Measurements from ENCODE around the gene LIPC. TPM values are rescaled to one million over a fixed set of nuclear protein-coding genes. Genes with fewer than 3 reads are reported as not detected.

LIPC gene
- total and polyA plus RNA-seq, 2 experiments from 2014 or later: 0.43 to 0.63 TPM

DNA sequence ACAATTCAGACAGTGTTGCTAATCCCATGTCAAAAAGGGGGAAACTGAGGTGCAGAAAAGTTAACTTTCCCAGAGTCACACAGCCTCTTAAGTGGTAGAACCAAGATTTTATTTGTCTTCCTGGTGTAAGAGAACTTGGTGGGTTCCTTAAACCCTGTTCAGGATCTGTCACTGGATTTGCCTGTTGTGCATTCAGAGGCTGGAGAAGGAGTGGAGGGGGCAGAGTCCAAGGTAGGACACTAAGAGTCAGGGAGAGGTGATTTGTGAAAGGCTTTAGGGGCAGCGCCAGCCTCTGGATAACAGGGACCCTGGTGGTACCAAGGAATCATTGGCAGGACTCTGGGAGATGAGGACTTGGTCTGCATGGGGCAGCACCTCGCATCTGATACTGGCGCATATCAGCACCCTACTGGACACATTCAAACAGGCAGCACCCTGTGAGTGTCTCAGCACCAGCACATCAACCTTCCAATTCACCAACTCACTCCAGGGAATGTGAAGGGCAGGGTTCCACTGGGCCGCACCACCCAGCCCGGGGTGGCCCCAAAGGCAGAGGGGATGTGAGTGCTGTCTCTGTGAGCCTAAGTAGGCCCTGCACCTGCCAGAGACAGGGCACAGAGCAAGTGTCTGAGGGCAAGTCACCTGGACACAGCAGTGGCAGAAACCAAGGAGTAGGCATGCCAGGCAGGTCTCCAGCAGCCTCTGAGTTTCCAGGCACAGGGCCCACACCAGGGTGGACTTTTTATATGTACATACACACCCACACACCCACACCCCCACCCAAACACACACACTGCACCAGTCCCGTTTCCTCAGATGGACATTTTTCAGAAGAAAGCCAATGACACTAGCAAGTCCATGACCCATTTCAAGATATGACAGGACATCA, 71.6 kb downstream of the LIPC start:
- TF ChIP-seq EZH2phosphoT487 (IDR thresholded peaks at IDR 0.05; ENCODE audit: insufficient read depth, low read depth) (no peak), EZH2 (IDR thresholded peaks at IDR 0.05; ENCODE audit: insufficient read depth, poor library complexity, severe bottlenecking) (no peak)
- no peaks in the 10 kb centered on the region for H3K9me2 ChIP-seq (ENCODE audit: insufficient read depth)
- H3K27ac ChIP-seq: no peak overlapping the region
- H2AFZ ChIP-seq: no peak overlapping the region
- no peaks in the 10 kb centered on the region for H4K20me1 ChIP-seq (ENCODE audit: insufficient read depth)
- no peaks in the 10 kb centered on the region for H3K9me3 ChIP-seq (ENCODE audit: low read depth)
- H3K4me3 ChIP-seq: no peak overlapping the region
- no peaks in the 10 kb centered on the region for H3K79me2 ChIP-seq (ENCODE audit: insufficient read depth)
- no peak overlapping the region for H3K9ac ChIP-seq
- H3K4me1 ChIP-seq (ENCODE audit: insufficient read depth): peaks cover 48% of the 10 kb centered on the region
- 98 to 99% methylated on average over 6 of the region's 6 CpGs for WGBS, 2 experiments (ENCODE audit: low coverage in 1 of 2, low lambda C conversion rate in 2 of 2, missing lambda C conversion rate in 2 of 2)
- in situ Hi-C loops (cut with MboI): no loop called here
- DNase-seq: no peak
- no peaks in the 10 kb centered on the region for H3K27me3 ChIP-seq (replicated peaks; ENCODE audit: insufficient read depth)
- H3F3A ChIP-seq (ENCODE audit: insufficient read depth): peaks cover 36% of the 10 kb centered on the region
- H3K4me2 ChIP-seq (ENCODE audit: unreplicated experiment): no peak overlapping the region
- no peaks in the 10 kb centered on the region for H3K36me3 ChIP-seq (ENCODE audit: low read depth)

DNA sequence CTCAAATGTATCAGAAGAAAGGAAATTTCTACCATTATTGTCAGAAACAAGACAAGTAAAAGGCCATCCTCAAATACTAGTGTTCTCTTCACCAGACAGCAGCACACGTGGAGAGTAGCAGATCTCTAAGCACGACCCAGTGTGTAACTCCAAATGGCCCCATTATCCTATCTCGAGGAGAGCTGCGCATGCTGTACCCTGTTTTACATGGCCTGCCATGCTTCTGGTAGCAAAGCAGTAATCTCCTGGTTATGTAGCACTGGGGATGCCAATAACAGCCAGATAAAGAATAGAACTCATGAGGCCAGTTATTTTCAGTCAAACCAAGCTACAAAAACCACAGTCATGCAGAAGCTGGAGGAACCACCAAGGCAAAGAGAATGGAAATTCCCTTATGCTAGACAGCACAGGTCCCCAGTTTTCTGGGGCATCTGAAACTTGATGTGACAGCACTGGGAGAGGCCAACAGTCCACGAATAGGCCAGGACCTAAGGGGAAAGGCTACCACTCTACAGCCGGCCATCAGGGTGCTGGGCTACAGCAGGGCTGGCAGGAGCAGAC, 73.0 kb downstream of the LIPC start:
- DNase-seq: no peak
- TF ChIP-seq EZH2 (IDR thresholded peaks at IDR 0.05; ENCODE audit: insufficient read depth, poor library complexity, severe bottlenecking) (no peak), EZH2phosphoT487 (IDR thresholded peaks at IDR 0.05; ENCODE audit: insufficient read depth, low read depth) (no peak)
- 97 to 99% methylated on average over 6 of the region's 6 CpGs for WGBS, 2 experiments (ENCODE audit: low coverage in 1 of 2, low lambda C conversion rate in 2 of 2, missing lambda C conversion rate in 2 of 2)
- Histone ChIP-seq H3K36me3 (ENCODE audit: low read depth) (no peaks in the 10 kb centered on the region), H3K9me3 (ENCODE audit: low read depth) (no peaks in the 10 kb centered on the region), H3K27me3 (replicated peaks; ENCODE audit: insufficient read depth) (no peaks in the 10 kb centered on the region), H3K79me2 (ENCODE audit: insufficient read depth) (no peaks in the 10 kb centered on the region), H3K4me2 (ENCODE audit: unreplicated experiment) (no peak overlapping the region), H3K4me3 (no peak overlapping the region), H2AFZ (no peak overlapping the region), H3K9ac (no peak overlapping the region), H3F3A (ENCODE audit: insufficient read depth) (peaks cover 26% of the 10 kb centered on the region), H4K20me1 (ENCODE audit: insufficient read depth) (no peaks in the 10 kb centered on the region), H3K9me2 (ENCODE audit: insufficient read depth) (no peaks in the 10 kb centered on the region), H3K4me1 (ENCODE audit: insufficient read depth) (peaks cover 34% of the 10 kb centered on the region), H3K27ac (peak overlapping the region; percentile 70)
- in situ Hi-C loops (cut with MboI): no loop called here

- peak overlapping the region; percentile 70 for H3K27ac ChIP-seq
- 35 to 36% methylated on average over 7 of the region's 7 CpGs for WGBS, 2 experiments (ENCODE audit: low coverage in 1 of 2, low lambda C conversion rate in 2 of 2, missing lambda C conversion rate in 2 of 2)
- no peaks in the 10 kb centered on the region for H3K79me2 ChIP-seq (ENCODE audit: insufficient read depth)
- in situ Hi-C loops (cut with MboI): no loop called here
- H4K20me1 ChIP-seq (ENCODE audit: insufficient read depth): no peaks in the 10 kb centered on the region
- H3K9me2 ChIP-seq (ENCODE audit: insufficient read depth): no peaks in the 10 kb centered on the region
- peaks cover 20% of the 10 kb centered on the region; the same call in 1 of the 2 replicates for H3F3A ChIP-seq (ENCODE audit: insufficient read depth)
- H3K9ac ChIP-seq: no peak overlapping the region; the same call in 1 of the 2 replicates
- no peak overlapping the region for H3K4me3 ChIP-seq
- H2AFZ ChIP-seq: peak overlapping the region; percentile 31; the same call in 1 of the 2 replicates
- no peaks in the 10 kb centered on the region for H3K9me3 ChIP-seq (ENCODE audit: low read depth)
- no peaks in the 10 kb centered on the region for H3K27me3 ChIP-seq (replicated peaks; ENCODE audit: insufficient read depth)
- TF ChIP-seq EZH2phosphoT487 (IDR thresholded peaks at IDR 0.05; ENCODE audit: insufficient read depth, low read depth): no peak
- TF ChIP-seq EZH2 (IDR thresholded peaks at IDR 0.05; ENCODE audit: insufficient read depth, poor library complexity, severe bottlenecking): no peak
- peak; percentile 80 for DNase-seq
- H3K4me2 ChIP-seq (ENCODE audit: unreplicated experiment): peak overlapping the region; percentile 7
- no peaks in the 10 kb centered on the region for H3K36me3 ChIP-seq (ENCODE audit: low read depth)
- peaks cover 36% of the 10 kb centered on the region for H3K4me1 ChIP-seq (ENCODE audit: insufficient read depth)
These were observed 73.8 kb downstream of the LIPC start for GRCh38 chr15:58505581-58505980.

DNA sequence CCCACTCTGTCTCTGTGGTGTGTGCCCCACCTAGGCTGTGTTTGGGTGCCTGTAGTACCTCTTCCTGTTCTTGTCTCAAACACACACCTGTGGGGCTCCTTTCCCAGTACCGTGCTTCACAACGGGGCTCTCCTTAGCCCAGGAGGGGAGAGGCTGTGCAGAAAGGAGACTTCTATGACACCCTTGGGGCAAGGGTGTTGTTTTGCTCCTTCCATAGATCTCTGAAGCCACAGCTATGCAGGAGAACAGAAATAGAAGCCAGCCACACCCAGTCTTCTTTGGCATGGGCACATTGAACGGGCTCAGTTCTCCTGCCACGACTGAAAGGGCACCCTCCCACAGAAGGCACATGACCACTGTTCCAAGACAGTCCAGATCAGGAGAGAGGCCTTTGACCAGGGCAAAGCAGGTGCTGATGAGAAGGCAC, 74.3 kb downstream of the LIPC start:
- no peaks in the 10 kb centered on the region for H3K36me3 ChIP-seq (ENCODE audit: low read depth)
- H3K9me3 ChIP-seq (ENCODE audit: low read depth): no peaks in the 10 kb centered on the region
- no peaks in the 10 kb centered on the region for H4K20me1 ChIP-seq (ENCODE audit: insufficient read depth)
- TF ChIP-seq EZH2 (IDR thresholded peaks at IDR 0.05; ENCODE audit: insufficient read depth, poor library complexity, severe bottlenecking): no peak
- TF ChIP-seq EZH2phosphoT487 (IDR thresholded peaks at IDR 0.05; ENCODE audit: insufficient read depth, low read depth): no peak
- H2AFZ ChIP-seq: peak overlapping the region; percentile 31; the same call in 1 of the 2 replicates
- no peaks in the 10 kb centered on the region for H3K9me2 ChIP-seq (ENCODE audit: insufficient read depth)
- H3F3A ChIP-seq (ENCODE audit: insufficient read depth): peaks cover 20% of the 10 kb centered on the region; the same call in 1 of the 2 replicates
- H3K79me2 ChIP-seq (ENCODE audit: insufficient read depth): no peaks in the 10 kb centered on the region
- 54 to 60% methylated on average over 4 of the region's 4 CpGs for WGBS, 2 experiments (ENCODE audit: low coverage in 1 of 2, low lambda C conversion rate in 2 of 2, missing lambda C conversion rate in 2 of 2)
- in situ Hi-C loops (cut with MboI): no loop called here
- H3K27me3 ChIP-seq (replicated peaks; ENCODE audit: insufficient read depth): no peaks in the 10 kb centered on the region
- H3K27ac ChIP-seq: peak overlapping the region; percentile 70
- peak overlapping the region; percentile 7 for H3K4me2 ChIP-seq (ENCODE audit: unreplicated experiment)
- peak; percentile 38 for DNase-seq
- no peak overlapping the region for H3K4me3 ChIP-seq
- no peak overlapping the region; the same call in 1 of the 2 replicates for H3K9ac ChIP-seq
- peaks cover 41% of the 10 kb centered on the region for H3K4me1 ChIP-seq (ENCODE audit: insufficient read depth)

Measured in GM23248 (cell line).